HG03457 (cell line): ENCODE results near the gene CFAP47.
"Not testable (repeated sequence)": the region's sequence is repeated elsewhere in the genome, so short reads cannot be mapped to it uniquely, and the experiment has no call there.

Source experiments
- ATAC-seq: cut with Tn5 transposase; IDR thresholded peaks from one replicate; pipeline ENCODE4 v1.9.1; 2021; ENCODE audit warnings: moderate number of reproducible peaks; ENCODE audit not compliant: unreplicated experiment

The CFAP47 gene, protein sequence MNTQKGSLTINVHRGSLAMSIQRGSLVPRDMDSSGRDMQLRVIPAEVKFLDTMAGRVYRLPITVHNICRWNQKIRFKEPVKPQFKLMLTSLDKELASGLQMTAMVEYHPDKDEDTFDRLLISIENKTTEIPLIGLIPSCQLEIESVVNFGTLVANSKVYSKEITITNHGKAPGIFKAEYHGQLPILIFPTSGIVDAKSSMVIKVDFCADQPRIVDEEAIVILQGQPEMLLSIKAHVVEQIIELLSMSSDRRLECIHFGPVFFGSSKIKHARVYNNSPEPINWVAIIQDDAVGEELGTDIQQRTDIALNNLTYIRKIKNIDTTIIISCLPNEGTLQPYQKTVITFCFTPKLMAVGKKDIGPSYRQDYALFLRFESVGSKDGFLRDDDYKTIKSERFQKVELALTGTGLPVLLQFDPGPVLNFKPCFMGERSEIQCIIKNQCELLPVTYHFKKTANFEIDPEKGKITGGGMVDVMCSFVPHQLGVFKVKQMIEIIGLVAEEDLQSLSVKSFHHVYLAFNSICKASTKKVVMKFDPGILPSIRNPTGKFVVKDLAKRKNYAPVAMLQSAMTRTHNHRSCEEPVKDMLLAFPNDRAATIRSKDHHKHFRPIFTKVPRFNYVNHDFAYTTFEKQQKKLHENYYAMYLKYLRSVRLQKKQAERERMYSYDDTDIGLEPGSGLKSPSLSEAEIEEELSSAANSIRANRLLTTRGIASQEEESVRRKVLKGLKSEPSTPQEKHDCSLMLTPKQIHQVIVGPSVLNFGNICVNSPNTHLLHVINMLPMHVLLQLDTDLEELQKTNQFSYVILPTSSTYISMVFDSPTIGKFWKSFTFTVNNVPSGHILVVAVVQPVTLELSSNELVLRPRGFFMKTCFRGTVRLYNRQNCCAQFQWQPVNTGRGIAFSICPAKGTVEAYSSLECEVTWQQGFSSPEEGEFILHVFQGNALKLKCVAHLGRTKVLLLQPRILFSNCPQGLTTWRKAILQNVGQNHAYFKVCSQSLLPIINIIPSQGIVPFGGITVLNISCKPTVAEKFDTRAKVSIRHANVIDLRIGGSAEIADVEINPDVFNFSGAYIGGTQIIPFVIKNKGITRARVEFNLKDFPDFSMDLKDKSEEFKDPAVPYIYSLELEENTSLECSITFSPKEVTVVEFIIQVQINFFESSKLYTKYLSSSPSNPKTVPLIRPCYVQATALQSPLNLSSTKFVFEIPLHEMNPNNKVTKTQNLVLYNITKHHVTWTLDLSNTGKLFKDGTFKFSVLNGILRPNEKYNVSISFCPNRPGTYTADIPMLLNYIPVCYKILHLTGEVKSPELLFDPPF (N-terminal part only)

DNA sequence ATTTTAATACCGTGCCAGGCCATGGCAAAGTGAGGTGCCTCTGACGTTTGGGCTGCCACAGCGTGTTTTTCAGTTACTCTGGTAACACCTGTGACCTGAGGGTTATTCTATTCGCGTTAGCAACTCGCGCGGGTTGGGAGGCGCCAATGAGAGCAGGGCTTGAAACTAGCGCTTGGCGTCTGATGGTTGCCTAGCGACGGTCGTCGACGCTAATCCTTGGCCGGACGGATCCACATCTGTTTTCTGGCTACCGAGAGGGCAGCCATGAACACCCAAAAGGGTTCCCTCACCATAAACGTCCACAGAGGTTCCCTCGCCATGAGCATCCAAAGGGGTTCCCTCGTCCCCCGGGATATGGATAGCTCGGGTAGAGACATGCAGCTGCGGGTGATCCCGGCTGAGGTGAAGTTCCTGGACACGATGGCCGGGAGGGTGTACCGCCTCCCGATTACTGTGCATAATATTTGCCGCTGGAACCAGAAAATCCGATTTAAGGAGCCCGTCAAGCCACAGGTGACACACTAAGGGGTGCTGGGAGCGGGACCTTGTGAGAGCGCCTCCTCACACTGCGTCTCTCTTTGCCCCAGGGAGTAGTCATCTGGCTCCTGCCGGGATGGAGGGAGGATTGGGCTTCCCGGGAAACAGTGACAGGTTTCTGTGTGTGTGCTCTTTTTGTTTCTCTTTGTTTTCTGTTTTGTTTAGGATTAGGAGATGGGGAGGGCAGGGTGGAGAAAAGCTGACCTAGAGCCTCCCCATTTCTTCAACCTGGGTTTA lies at the start of gene CFAP47:
TSS of gene CFAP47 (plus strand) at position 199 of the 774 bp plus-strand sequence. CDS start at position 265, 66 bp downstream.
- no peak for ATAC-seq

DNA sequence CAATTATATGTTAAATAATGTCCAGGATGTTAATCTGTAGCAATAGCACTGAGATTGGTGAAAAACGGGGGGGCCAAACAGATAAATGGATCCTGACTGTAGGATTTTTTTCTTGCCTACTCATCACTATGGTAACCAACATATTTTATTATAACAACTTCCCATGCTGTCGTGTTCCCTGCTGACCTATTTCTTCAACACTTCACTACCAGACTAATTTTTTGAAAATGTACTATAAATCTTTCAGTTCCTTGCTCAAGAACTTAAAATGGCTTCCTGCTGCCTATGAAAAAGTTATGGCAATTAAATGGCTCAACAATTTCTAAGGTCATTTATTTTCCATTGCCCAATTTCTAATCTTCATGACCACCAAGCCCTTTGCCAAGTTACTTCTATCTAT lies 38.9 kb upstream of the CFAP47 start:
- no peak for ATAC-seq

DNA sequence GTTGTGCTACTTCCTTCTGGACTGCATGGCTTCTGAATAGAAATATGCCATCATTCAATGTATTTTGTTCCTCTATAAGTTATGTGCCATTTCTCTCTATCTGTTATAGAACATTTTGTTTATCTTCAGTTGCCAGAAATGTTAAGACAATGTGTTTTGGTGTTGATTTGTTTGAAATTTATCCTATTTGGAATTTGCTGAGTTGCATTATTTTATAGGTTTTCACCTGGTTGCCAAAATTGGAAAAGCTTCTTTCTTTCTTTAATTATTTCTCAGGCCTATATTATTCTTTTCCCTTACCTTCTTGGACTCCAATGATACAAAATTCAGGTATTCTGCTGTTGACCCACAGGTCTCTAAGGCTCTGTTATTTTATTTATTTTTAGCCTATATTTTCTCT lies 33.4 kb upstream of the CFAP47 start:
- ATAC-seq = no peak

DNA sequence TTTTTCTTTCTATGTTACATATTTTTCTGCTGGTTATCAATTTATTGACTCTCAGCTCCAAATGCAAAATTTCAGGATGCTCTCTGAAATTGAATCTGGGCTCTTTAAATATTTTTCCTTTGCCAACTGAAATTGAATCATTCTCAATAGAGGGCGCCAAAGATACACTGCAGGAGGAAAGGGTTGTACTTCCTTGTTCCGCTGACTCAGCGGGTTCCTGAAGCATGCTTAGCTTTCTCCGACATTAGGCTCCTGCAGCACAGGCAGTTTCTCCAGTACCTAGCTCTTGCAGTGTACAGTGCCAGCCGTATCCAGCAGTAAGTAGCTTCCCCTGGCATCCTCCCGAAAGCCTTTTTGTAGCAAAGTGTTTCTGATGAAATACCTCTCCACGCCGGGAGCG lies 28.8 kb upstream of the CFAP47 start:
- ATAC-seq = no peak

DNA sequence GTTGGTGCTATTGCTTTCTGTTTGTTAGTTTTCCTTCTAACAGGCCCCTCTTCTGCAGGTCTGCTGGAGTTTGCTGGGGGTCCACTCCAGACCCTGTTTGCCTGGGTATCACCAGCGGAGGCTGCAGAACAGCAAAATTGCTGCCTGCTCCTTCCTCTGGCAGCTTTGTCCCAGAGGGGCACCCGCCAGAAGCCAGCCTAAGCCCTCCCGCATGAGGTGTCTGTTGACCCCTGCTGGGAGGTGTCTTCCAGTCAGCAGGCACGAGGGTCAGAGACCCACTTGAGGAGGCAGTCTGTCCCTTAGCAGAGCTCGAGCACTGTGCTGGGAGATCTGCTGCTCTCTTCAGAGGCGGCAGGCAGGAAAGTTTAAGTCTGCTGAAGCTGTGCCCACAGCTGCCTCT lies 67.3 kb downstream of the CFAP47 start:
- not testable (repeated sequence) for ATAC-seq

DNA sequence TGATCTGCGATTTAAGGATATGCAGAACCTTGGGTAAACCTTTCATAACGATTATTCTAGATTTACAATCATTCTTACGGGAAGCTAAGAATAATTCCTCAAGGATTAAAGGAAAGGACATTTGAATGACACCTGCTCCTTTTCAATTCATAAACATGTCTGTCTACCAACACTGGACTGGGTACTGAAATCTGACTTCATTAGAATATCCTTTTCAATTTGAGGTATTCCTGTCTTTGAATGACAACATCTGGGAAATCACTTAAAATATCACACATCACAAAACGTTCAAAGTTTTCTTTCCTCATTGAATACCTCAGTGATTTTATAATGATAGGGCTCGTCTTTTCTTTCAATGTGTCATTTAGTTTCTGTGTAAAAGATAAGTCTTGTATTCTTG lies 87.7 kb downstream of the CFAP47 start:
- no peak for ATAC-seq

DNA sequence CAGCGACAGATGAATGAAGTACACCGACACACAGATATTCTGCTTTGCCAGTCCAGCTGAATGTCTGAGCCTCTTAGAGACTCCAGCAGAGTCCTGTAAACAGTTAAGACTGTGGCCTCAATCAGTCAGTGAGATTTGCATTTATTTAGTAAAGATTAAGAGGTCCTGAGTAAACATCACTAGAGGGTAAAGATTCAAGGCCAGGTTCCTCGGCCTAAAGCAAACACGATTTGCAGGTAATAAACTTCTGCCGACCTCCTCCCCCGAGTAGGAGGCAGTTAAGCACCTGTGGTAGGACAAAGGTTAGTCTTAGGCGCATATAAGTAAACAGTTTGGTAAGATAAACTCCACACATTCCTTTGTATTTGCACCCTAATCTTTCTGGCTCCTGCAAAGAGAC lies 99.6 kb downstream of the CFAP47 start:
- no peak for ATAC-seq

DNA sequence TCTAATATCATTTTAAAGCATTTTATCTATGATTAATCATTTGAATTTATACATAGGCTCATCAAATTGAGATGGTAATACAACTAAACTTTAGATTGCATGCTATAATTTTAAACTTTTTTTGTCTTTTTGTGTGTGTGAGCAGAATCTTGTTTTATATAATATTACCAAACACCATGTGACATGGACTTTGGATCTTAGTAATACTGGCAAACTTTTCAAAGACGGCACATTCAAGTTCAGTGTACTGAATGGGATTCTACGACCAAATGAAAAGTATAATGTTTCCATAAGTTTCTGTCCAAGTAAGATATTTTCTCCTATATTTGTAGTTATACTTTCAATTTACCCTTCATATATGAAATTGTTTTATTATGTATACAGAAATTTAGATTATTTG lies 116.0 kb downstream of the CFAP47 start:
- no peak for ATAC-seq

DNA sequence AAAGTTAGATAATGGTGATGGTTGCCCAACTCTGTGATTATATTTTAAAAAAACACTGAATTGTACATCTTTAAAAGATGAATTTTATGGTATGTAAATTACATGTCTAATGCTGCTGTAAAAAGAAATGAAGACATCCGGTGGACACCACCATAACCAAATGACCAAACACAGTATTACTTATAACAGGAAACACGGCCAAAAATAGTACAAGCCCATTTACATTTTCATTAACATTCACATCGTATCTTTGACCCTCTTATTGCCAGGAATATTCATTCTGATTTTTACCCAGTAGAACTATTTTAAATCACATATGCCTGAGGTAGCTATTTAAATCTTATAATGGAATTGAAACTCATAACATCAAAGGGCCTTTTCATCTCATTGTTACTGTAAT lies 143.2 kb downstream of the CFAP47 start:
- no peak for ATAC-seq

DNA sequence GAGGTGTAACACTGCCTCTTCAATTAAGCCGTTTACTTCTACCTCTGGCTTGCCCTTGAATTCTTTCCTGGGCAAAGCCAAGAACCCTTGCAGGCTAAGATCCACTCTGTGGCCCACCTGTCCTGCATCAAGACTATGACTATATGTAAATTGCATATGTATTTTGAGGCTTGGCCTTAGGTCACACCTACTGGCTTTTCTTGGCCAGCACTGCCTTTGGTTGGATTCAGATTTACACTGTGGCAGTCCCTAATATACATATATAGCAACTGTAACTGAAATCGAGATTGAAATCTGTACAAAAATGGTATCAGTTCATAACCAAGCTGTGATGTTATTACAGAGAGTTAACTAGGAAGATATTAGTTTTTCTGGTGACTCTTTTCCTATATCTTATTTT lies 151.5 kb downstream of the CFAP47 start:
- ATAC-seq = no peak

DNA sequence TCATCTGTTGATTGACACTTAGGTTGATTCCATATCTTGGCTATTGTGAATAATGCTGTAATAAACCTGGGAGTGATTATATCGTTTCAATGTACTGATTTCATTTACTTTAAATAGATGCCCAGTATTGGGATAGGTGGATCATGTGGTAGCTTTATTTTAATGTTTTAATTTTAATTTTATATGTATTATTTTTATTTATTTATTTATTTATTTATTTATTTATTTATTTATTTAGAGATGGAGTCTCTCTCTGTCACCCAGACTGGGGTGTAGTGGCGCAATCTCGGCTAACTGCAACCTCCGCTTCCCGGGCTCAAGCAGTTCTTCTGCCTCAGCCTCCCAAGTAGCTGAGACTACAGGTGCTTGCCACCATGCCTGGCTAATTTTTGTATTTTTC lies 155.5 kb downstream of the CFAP47 start:
- not testable (repeated sequence) for ATAC-seq

DNA sequence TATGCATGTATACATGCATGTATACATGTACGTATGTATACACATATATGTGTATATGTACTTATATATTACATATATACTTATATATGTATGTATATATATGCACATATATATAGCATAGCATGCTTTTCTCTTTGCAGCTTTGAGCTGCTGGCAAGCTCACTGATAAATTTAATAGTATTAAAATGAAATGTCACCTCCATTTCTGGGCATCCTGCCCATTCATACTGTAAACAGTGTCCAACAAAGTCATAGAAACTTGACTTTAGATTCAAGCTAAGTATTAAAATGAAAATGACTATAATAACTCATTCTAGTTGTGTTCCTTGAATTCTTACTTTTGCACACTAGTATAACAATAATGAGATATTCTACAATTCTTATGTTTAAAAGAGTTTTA lies 163.7 kb downstream of the CFAP47 start:
- ATAC-seq = no peak

DNA sequence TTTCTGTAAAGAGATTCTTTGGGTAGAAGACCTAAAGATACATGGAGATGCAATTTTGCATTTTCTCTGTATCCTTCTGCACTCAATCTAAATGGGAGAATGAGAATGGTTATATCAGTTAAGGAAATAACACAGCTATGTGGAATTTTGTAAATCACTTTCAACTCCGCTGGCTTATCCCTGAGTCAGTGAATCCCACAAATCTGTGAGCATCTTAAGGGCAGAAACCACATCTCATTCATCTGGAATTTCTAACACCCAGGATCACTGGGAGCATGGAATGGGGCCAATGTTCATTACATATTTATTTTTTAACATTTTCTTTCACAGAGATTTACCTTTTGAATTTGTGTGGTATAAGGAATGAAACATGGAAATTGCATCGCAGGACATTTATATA lies 167.8 kb downstream of the CFAP47 start:
- no peak for ATAC-seq

DNA sequence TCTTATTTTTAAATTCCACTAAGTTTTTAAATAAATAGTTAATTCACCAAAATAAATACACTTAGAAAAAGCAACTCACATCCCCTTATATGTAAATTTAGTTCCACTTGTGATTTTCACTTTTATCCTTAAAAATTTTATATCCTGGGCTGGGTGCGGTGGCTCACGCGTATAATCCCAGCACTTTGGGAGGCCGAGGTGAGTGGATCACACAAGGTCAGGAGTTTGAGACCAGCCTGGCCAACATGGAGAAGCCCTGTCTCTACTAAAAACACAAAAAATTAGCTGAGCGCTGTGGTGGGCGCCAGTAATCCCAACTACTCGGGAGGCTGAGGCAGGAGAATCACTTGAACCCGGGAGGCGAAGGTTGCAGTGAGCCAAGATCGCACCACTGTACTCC lies 169.4 kb downstream of the CFAP47 start:
- ATAC-seq = not testable (repeated sequence)

DNA sequence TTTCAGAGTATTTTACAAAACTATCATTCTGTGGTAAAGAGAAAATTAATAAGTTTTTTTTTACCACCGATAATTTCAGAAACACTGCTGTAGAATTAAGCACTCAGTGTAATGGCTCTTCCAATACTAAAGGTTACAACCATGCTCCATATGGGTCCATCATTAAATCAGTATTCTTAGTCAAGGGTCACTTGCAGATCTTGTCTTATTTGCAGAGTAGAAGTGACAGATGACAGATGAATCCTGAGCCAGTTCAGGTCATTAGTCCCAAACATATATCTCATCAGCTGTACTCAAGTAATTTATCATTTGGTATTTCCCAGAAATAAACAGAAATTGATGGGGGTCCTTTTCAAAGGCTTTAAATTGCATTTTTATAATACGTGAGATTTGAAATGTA lies 182.9 kb downstream of the CFAP47 start:
- ATAC-seq = no peak

DNA sequence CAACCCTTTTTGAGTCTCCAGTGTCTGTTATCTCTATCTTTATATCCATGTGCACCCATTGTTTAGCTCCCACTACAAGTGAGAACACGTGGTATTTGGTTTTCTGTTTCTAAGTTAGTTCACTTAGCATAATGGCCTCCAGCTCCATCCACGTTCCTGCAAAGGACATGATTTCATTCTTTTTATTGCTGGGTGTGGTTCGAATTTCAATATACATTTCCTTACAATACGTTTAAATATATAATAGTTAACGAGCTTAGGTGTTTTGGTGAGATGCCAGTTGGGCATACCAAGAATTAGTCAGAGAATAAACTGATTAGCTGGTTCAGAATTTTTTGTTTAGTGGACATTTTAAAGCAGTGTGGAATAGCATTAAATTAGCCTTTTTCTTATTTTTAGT lies 196.7 kb downstream of the CFAP47 start:
- no peak for ATAC-seq

DNA sequence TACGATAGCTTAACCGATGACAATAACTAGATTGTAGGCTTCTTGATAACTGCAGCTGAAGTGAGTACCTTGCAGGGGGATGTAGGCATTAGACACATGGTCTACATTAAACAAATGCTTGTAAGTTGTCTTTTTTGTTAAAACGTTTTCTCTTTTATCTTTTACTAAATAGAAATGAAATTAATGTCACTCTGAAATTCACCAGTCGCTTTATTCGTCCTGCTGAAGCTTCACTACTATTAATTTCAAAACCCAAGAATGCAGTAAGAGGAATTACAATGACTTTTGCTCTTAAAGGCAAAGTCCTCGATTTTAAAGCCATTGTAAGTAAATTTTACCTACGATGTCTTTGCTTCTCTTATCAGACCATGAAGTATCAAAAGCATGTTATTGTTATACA lies 239.7 kb downstream of the CFAP47 start:
- no peak for ATAC-seq

DNA sequence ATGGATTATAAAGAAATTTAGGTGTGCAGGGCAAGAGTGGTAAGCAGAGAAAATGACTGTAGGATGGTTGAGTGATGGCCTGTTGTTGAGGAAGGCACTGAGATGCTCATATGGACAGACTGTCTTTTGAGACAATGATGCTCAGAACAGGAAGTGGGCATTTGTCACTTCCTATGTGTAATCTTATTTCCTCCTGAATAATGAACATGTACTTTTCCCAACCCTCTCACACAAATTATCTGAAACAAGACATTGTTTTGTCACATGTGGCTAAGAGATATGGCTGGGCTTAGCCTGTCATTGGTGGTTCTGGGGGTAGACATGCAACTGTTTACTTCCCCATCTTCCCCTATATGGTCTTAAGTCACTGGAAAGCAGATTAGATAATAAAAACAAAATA lies 240.5 kb downstream of the CFAP47 start:
- no peak for ATAC-seq

DNA sequence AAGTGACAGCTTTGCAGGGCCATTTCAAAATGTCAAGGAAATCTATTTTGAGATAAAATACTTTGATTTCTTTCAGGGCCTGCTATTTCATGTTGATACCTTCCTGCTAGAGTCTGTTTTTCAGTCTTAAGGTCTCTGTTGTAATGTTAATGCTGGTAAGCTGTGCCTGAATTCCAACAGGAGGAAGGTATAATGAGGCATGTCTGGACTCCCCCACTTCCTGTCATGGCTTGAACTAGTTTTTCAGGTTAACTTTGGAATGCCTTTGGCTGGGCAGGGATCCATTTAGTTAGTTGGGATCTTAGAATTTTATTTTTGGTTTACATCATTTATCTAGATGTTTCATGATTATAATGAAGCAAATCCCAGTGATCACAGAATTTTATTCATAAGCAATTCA lies 279.0 kb downstream of the CFAP47 start:
- ATAC-seq = no peak

DNA sequence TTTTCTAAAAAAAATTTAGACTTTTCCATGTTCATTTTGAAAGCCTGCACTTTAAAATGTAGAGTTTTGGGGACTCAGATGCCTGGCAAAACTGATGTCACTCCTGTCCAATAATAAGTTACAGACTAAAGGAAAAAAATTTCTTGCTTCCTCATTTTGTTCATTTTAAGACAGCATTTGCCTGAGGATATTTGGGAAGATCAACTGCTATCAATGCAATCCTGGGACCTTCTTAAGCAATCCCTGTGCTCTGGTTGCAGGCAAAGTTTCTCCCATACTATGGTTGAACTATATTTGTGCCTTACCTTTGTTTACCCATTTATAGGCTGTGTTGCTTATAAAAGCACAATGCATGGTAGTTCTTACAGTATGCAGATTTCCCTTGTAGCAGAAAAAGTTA lies 280.4 kb downstream of the CFAP47 start:
- no peak for ATAC-seq
